ENCODE results near the gene MMP25.

MMP25 gene

DNA sequence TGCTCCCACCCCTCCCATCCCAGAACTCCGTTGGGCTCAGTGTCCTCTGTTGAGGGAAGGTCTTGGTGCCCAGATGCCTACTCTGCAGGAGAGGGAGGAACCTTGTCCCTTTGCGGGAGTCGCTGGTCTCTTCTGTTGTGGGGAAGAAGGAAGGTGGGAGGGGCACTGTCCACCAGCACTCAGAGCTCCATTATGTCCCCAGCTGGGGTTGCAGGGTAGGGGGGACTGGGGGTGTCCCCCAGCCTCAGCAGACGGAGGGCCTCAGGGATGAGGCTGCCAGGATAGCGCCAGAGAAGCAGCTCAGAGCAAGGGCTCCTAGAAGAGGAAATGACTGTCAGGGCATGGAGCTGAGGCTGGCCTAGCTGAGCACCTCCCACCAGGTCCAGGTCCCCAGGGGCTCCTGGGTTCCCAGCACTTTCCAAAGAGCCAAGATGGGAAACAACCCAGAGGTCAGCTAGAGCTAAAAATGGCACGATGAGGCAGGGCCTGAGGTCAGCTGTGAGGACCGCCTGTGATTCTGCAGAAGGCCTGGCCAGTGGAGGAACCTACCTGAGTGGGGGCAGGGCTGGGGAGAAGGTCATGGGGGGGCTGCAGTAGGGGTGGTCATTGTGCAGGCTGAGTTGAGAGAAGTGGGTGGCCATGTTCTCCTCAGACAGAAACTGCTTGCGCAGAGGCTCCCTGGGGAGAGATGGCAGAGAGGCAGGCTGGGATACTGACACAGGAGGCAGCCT lies 23.5 kb upstream of the MMP25 start:
- Histone ChIP-seq H3K27ac (ENCODE audit: low read depth in 2 of 2, low read length in 2 of 2) (peak overlapping the region; percentile 90 to 92), H3K27me3 (ENCODE audit: control insufficient read depth in 2 of 2, insufficient read depth in 2 of 2, low read length in 2 of 2) (peaks cover 0 to 5% of the 10 kb centered on the region in 2 donors), H3K9me3 (ENCODE audit: control insufficient read depth in 2 of 2, low read length in 2 of 2) (no peaks in the 10 kb centered on the region), H3K9ac (ENCODE audit: low read depth in 1 of 2, low read length in 2 of 2) (peak overlapping the region; percentile 32 to 90), H3K4me3 (ENCODE audit: low read length in 2 of 2) (peak overlapping the region; percentile 84 to 94), H3K36me3 (ENCODE audit: control insufficient read depth in 2 of 2, insufficient read depth in 2 of 2, low read length in 2 of 2) (peaks cover 11 to 16% of the 10 kb centered on the region in 2 donors), H3K4me1 (ENCODE audit: control insufficient read depth in 2 of 2, insufficient read depth in 2 of 2, low read length in 2 of 2) (peaks cover 38 to 40% of the 10 kb centered on the region in 2 donors)

DNA sequence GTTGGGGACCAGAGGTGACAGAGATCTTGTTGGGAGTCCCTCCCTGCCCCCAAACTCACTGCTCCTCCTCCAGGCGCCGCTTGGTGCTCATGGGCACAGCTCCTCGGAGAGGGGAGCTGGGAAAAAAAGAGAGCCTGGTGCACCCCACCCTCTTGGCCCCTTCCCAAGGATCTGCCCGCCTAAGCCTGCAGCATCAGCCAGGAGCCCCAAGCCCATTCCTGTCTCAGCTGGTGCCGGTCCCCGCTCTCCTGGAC lies 23.0 kb upstream of the MMP25 start:
- Histone ChIP-seq H3K27me3 (ENCODE audit: control insufficient read depth in 2 of 2, insufficient read depth in 2 of 2, low read length in 2 of 2) (peaks cover 0 to 3% of the 10 kb centered on the region in 2 donors), H3K27ac (ENCODE audit: low read depth in 2 of 2, low read length in 2 of 2) (peak overlapping the region; percentile 90 to 92), H3K9me3 (ENCODE audit: control insufficient read depth in 2 of 2, low read length in 2 of 2) (no peaks in the 10 kb centered on the region), H3K36me3 (ENCODE audit: control insufficient read depth in 2 of 2, insufficient read depth in 2 of 2, low read length in 2 of 2) (peaks cover 11 to 16% of the 10 kb centered on the region in 2 donors), H3K4me3 (ENCODE audit: low read length in 2 of 2) (peak overlapping the region; percentile 84 to 94), H3K4me1 (ENCODE audit: control insufficient read depth in 2 of 2, insufficient read depth in 2 of 2, low read length in 2 of 2) (peaks cover 37 to 38% of the 10 kb centered on the region in 2 donors), H3K9ac (ENCODE audit: low read depth in 1 of 2, low read length in 2 of 2) (peak overlapping the region; percentile 79 to 90)

DNA sequence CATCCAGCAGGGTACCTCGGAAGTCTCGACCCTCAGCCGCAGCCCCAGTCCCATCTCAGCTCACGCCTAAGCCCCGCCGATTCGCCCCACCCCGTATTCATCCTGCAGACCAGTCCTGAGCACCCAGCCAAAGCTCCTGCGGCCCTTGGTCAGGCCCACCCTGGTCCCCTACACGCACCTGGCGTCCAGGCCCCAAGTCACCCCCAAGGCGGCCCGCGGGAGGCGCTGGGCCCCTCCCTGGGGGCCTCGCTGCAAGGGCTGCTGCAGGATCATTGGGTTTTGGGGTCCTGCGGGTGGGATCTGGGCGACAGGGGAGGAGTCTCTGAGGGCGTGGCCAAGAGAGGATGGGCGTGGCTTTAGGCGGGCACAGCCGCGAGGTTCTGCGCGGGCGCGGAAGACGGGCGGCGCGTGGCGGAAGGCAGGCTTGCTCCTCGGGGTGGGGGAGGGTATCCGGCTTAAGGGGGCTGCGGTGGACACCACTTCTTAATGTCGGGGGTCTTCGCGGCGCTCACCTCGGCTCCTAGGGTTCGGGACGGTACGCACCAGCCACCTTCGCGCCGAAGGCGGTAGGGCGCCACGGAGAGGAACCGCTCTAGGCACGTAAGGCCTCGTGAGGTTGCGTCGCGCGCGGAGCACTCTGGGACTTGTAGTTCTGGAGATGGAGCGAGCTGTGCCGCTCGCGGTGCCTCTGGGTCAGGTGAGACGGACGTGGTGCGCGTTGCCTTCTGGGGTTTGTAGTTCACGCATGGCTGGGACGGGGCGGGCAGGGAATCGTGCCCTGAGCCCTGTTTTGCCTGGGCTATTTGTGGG lies 22.5 kb upstream of the MMP25 start, which contains the start of the genes HCFC1R1 and THOC6:
Gene HCFC1R1, minus strand, starts transcription at position 274 of the 810 bp plus-strand sequence. Its CDS starts 1 bp downstream, at position 273.
Gene THOC6, plus strand, starts transcription at position 367 of the 810 bp plus-strand sequence. Its CDS starts 292 bp downstream, at position 659.
- peak within 1 kb of the TSS; percentile 90 to 92 for H3K27ac ChIP-seq (ENCODE audit: low read depth in 2 of 2, low read length in 2 of 2)
- peaks cover 0 to under 1% of the 10 kb centered on the region in 2 donors for H3K27me3 ChIP-seq (ENCODE audit: control insufficient read depth in 2 of 2, insufficient read depth in 2 of 2, low read length in 2 of 2)
- H3K9me3 ChIP-seq (ENCODE audit: control insufficient read depth in 2 of 2, low read length in 2 of 2) = no peaks in the 10 kb centered on the region
- H3K4me1 ChIP-seq (ENCODE audit: control insufficient read depth in 2 of 2, insufficient read depth in 2 of 2, low read length in 2 of 2) = peaks cover 36 to 40% of the 10 kb centered on the region in 2 donors
- peak within 1 kb of the TSS; percentile 79 to 90 for H3K9ac ChIP-seq (ENCODE audit: low read depth in 1 of 2, low read length in 2 of 2)
- H3K4me3 ChIP-seq (ENCODE audit: low read length in 2 of 2) = peak within 1 kb of the TSS; percentile 84 to 94
- H3K36me3 ChIP-seq (ENCODE audit: control insufficient read depth in 2 of 2, insufficient read depth in 2 of 2, low read length in 2 of 2) = peaks cover 11 to 17% of the 10 kb centered on the region in 2 donors

DNA sequence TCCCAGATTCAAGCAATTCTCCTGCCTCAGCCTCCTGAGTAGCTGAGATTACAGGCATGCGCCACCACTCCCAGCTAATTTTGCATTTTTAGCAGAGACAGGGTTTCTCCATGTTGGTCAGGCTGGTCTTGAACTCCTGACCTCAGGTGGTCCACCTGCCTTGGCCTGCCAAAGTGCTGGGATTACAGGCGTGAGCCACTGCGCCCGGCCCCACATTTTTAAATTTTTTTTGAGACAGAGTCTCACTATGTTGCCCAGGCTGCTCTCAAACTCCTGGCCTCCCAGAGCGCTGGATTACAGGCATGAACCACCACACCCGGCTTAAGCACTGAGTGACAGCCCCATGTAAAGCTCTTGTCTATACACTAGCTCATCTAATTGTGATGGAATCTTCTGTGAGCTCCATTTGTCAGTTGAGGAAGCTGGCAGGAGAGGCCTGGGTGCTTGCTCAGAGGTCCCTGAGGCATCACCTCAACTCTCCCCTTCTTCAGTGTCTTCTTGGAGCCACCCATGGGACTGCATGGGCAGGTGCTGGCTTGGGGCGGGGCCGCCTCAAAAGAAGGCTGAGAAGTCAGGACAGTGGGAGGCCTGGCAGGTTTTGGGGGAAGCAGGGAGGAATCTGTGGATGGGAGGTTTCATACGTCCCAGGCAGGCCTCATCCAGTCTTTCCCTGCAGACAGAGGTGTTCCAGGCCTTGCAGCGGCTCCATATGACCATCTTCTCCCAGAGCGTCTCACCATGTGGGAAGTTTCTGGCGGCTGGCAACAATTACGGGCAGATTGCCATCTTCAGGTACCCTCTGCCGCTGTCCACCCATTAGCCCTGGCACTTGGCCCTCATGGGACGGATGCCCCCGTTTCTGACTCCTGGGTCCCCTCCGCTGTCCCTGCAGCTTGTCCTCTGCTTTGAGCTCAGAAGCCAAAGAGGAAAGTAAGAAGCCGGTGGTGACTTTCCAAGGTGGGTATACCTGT lies 21.0 kb upstream of the MMP25 start:
- no peak overlapping the region for H3K27ac ChIP-seq (ENCODE audit: low read depth in 2 of 2, low read length in 2 of 2)
- peaks cover 14 to 24% of the 10 kb centered on the region in 2 donors for H3K36me3 ChIP-seq (ENCODE audit: control insufficient read depth in 2 of 2, insufficient read depth in 2 of 2, low read length in 2 of 2)
- H3K9me3 ChIP-seq (ENCODE audit: control insufficient read depth in 2 of 2, low read length in 2 of 2) = no peaks in the 10 kb centered on the region
- no peak overlapping the region for H3K9ac ChIP-seq (ENCODE audit: low read depth in 1 of 2, low read length in 2 of 2)
- H3K4me1 ChIP-seq (ENCODE audit: control insufficient read depth in 2 of 2, insufficient read depth in 2 of 2, low read length in 2 of 2) = peaks cover 34 to 37% of the 10 kb centered on the region in 2 donors
- no peak overlapping the region for H3K4me3 ChIP-seq (ENCODE audit: low read length in 2 of 2)
- peaks cover 0 to 6% of the 10 kb centered on the region in 2 donors for H3K27me3 ChIP-seq (ENCODE audit: control insufficient read depth in 2 of 2, insufficient read depth in 2 of 2, low read length in 2 of 2)

DNA sequence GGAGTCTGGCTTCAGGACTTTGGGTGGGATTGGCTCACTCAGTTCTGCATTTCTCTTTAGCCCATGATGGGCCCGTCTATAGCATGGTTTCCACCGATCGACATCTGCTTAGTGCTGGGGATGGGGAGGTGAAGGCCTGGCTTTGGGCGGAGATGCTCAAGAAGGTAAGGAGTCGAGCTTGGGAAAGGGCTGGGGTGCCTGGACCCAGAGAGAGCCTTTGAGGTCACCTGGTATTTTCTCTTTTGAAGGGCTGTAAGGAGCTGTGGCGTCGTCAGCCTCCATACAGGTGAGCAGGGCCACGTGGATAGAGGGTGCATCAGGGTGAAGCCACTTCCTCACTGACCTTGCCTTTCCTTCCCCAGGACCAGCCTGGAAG lies 20.4 kb upstream of the MMP25 start:
- no peak overlapping the region for H3K9ac ChIP-seq (ENCODE audit: low read depth in 1 of 2, low read length in 2 of 2)
- H3K36me3 ChIP-seq (ENCODE audit: control insufficient read depth in 2 of 2, insufficient read depth in 2 of 2, low read length in 2 of 2) = peaks cover 14 to 24% of the 10 kb centered on the region in 2 donors
- H3K4me1 ChIP-seq (ENCODE audit: control insufficient read depth in 2 of 2, insufficient read depth in 2 of 2, low read length in 2 of 2) = peaks cover 31 to 33% of the 10 kb centered on the region in 2 donors

DNA sequence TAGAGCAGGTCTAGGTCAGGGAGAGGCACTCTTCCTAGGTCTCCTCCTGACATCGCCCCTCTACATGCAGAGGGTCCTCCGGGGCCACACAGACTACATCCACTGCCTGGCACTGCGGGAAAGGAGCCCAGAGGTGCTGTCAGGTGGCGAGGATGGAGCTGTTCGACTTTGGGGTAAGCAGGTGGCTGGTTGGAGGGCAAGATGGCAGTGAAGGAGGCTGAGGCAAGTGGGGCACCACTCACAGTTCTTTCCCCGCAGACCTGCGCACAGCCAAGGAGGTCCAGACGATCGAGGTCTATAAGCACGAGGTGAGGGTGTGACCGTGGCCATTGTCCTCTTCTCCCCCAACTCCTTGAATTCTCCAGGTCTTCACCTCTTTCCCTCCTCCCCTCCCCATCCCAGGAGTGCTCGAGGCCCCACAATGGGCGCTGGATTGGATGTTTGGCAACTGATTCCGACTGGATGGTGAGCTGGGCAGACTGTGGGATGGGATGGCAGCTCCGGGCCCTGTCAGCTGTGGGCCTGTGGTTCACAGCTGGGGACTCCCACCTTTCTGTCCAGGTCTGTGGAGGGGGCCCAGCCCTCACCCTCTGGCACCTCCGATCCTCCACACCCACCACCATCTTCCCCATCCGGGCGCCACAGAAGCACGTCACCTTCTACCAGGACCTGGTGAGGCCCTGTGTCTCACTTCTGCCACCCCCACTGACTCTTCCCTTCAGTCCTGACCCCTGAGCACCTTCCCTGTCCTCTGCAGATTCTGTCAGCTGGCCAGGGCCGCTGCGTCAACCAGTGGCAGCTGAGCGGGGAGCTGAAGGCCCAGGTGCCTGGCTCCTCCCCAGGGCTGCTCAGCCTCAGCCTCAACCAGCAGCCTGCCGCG lies 19.5 kb upstream of the MMP25 start:
- H3K27ac ChIP-seq (ENCODE audit: low read depth in 2 of 2, low read length in 2 of 2) = no peak overlapping the region
- no peak overlapping the region for H3K9ac ChIP-seq (ENCODE audit: low read depth in 1 of 2, low read length in 2 of 2)
- H3K4me1 ChIP-seq (ENCODE audit: control insufficient read depth in 2 of 2, insufficient read depth in 2 of 2, low read length in 2 of 2) = peaks cover 26 to 28% of the 10 kb centered on the region in 2 donors
- peaks cover 0 to 6% of the 10 kb centered on the region in 2 donors for H3K27me3 ChIP-seq (ENCODE audit: control insufficient read depth in 2 of 2, insufficient read depth in 2 of 2, low read length in 2 of 2)
- H3K36me3 ChIP-seq (ENCODE audit: control insufficient read depth in 2 of 2, insufficient read depth in 2 of 2, low read length in 2 of 2) = peaks cover 14 to 24% of the 10 kb centered on the region in 2 donors
- no peaks in the 10 kb centered on the region for H3K9me3 ChIP-seq (ENCODE audit: control insufficient read depth in 2 of 2, low read length in 2 of 2)
- H3K4me3 ChIP-seq (ENCODE audit: low read length in 2 of 2) = no peak overlapping the region

More for the DNA sequence above, 20.4 kb upstream of the MMP25 start:
- no peak overlapping the region for H3K27ac ChIP-seq (ENCODE audit: low read depth in 2 of 2, low read length in 2 of 2)
- H3K27me3 ChIP-seq (ENCODE audit: control insufficient read depth in 2 of 2, insufficient read depth in 2 of 2, low read length in 2 of 2) = peaks cover 0 to 6% of the 10 kb centered on the region in 2 donors
- no peaks in the 10 kb centered on the region for H3K9me3 ChIP-seq (ENCODE audit: control insufficient read depth in 2 of 2, low read length in 2 of 2)
- no peak overlapping the region for H3K4me3 ChIP-seq (ENCODE audit: low read length in 2 of 2)

DNA sequence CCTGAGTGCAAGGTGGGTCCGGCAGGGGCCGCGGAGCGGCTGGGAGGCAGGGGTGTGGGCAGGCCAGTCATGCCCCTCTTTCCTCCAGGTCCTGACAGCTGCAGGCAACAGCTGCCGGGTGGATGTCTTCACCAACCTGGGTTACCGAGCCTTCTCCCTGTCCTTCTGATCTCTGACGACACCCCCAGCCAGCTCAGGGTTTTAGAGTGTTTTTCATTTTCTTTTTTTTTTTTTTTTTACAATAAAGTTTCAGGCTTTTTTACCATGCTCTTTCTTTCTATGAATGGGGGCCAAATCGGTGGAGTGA lies 18.9 kb upstream of the MMP25 start:
- Histone ChIP-seq H3K36me3 (ENCODE audit: control insufficient read depth in 2 of 2, insufficient read depth in 2 of 2, low read length in 2 of 2) (peaks cover 14 to 24% of the 10 kb centered on the region in 2 donors), H3K9ac (ENCODE audit: low read depth in 1 of 2, low read length in 2 of 2) (no peak overlapping the region), H3K4me3 (ENCODE audit: low read length in 2 of 2) (no peak overlapping the region), H3K27me3 (ENCODE audit: control insufficient read depth in 2 of 2, insufficient read depth in 2 of 2, low read length in 2 of 2) (peaks cover 0 to 6% of the 10 kb centered on the region in 2 donors), H3K9me3 (ENCODE audit: control insufficient read depth in 2 of 2, low read length in 2 of 2) (no peaks in the 10 kb centered on the region), H3K4me1 (ENCODE audit: control insufficient read depth in 2 of 2, insufficient read depth in 2 of 2, low read length in 2 of 2) (peaks cover 21 to 22% of the 10 kb centered on the region in 2 donors), H3K27ac (ENCODE audit: low read depth in 2 of 2, low read length in 2 of 2) (no peak overlapping the region)

DNA sequence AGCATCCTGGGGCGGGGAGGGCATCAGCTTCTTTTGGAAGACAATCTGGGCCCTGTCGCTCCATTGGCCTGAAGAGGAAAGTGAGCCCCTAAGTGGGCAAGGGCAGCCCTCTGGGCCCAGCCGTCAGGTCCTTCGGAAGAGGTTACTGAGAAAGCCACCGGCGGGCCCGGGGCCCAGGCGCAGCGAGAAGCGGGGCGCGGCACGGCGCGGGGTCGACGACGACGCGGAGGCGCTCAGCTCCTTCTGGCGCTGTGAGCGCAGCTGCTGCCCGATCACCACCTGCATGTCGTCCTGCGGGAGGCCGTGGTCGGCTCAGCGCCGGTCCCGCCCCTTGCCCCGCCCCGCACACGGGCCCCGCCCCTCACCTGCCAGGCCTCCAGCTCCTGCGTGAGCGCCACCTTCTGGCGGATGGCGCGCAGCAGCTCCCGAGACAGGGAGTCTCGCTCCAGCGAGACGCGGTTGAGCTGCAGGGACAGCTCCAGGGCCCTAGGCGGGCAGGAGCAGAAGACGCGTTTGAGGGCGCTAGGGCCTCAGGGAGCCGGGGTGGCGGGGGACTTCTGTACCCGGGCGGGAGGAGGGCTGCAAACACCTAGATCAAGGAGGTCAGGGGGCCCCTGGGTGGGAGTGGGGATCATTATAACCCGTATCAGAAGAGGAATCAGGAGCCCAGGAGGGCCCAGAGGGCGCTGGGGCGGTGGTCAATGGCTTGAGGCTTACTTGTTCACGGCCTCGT lies 18.2 kb upstream of the MMP25 start:
- H3K36me3 ChIP-seq (ENCODE audit: control insufficient read depth in 2 of 2, insufficient read depth in 2 of 2, low read length in 2 of 2) = peaks cover 14 to 24% of the 10 kb centered on the region in 2 donors
- peak overlapping the region in 1 of 2 donors; percentile 2 for H3K9ac ChIP-seq (ENCODE audit: low read depth in 1 of 2, low read length in 2 of 2)
- peak overlapping the region in 1 of 2 donors; percentile 32 for H3K27ac ChIP-seq (ENCODE audit: low read depth in 2 of 2, low read length in 2 of 2)
- H3K9me3 ChIP-seq (ENCODE audit: control insufficient read depth in 2 of 2, low read length in 2 of 2) = no peaks in the 10 kb centered on the region
- H3K4me3 ChIP-seq (ENCODE audit: low read length in 2 of 2) = no peak overlapping the region
- H3K4me1 ChIP-seq (ENCODE audit: control insufficient read depth in 2 of 2, insufficient read depth in 2 of 2, low read length in 2 of 2) = peaks cover 14 to 15% of the 10 kb centered on the region in 2 donors
- peaks cover 0 to 6% of the 10 kb centered on the region in 2 donors for H3K27me3 ChIP-seq (ENCODE audit: control insufficient read depth in 2 of 2, insufficient read depth in 2 of 2, low read length in 2 of 2)

Measured in mucosa of rectum (tissue), 2 donors.